Endothelial cell (in vitro differentiated cells): ENCODE data around the gene UGT2B15. TPM values are rescaled to one million over a fixed set of nuclear protein-coding genes. Genes with fewer than 3 reads are reported as not detected.
"Not testable (repeated sequence)": the region's sequence is repeated elsewhere in the genome, so short reads cannot be mapped to it uniquely, and the experiment has no call there.

ENCODE experiments used
- DNase-seq: peaks from one replicate; pipeline ENCODE4 v3.0.0; 2021; ENCODE audit warnings: low spot score
- H3K27ac Mint-ChIP-seq: one replicate; pipeline ENCODE4 v1.8.0; 2021; ENCODE audit warnings: mixed read lengths, inconsistent platforms; ENCODE audit not compliant: unreplicated experiment
- H3K27me3 Mint-ChIP-seq: one replicate; pipeline ENCODE4 v1.8.0; 2021; ENCODE audit warnings: mild to moderate bottlenecking, moderate library complexity, mixed read lengths, inconsistent platforms; ENCODE audit not compliant: unreplicated experiment
- H3K36me3 Mint-ChIP-seq: one replicate; pipeline ENCODE4 v1.8.0; 2021; ENCODE audit warnings: mild to moderate bottlenecking, low read depth, mixed read lengths, inconsistent platforms; ENCODE audit not compliant: unreplicated experiment
- H3K4me1 Mint-ChIP-seq: one replicate; pipeline ENCODE4 v1.8.0; 2021; ENCODE audit warnings: mild to moderate bottlenecking, mixed read lengths, inconsistent platforms; ENCODE audit not compliant: unreplicated experiment
- H3K4me3 Mint-ChIP-seq: one replicate; pipeline ENCODE4 v1.8.0; 2021; ENCODE audit warnings: mild to moderate bottlenecking, mixed read lengths, inconsistent platforms; ENCODE audit not compliant: unreplicated experiment
- H3K9me3 Mint-ChIP-seq: one replicate; pipeline ENCODE4 v1.8.0; 2021; ENCODE audit warnings: mixed read lengths, inconsistent platforms; ENCODE audit not compliant: unreplicated experiment
- total RNA-seq: library from RNA; stranded (reverse); fragmentation: NEBNext Ultra II Directional; extraction: Animal tissue kit (Norgen Biotek cat#: 25700); gene quantifications from one replicate; pipeline ENCODE4 v1.2.1, GENCODE V29; 2021; ENCODE audit not compliant: unreplicated experiment
- TF ChIP-seq, protein P1 (sequence below): fragments of 200-600 bp; sonication (generic); IDR thresholded peaks from one replicate; pipeline ENCODE4 v1.5.0; 2021; ENCODE audit warnings: antibody characterized with exemption; ENCODE audit not compliant: unreplicated experiment

Gene UGT2B15
- total RNA-seq, 1 donor from 2014 or later = not detected

DNA sequence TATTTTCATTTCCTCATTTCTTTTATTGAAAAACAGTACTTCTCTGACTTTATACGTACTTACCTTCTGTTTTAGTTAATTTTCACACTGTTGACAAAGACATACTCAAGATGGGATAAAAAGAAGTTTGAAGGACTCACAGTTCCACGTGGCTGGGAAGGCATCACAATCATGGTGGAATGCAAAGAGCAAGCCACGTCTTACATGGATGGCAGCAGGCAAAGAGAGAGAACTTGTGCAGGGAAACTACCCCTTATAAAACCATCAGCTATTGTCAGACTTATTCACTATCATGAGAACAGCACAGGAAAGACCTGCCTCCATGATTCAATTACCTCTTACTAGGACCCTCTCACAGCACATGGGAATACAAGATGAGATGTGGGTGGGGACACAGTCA, 20.7 kb upstream of the UGT2B15 start:
- H3K9me3 Mint-ChIP-seq = no peaks in the 10 kb centered on the region
- no peaks in the 10 kb centered on the region for H3K36me3 Mint-ChIP-seq

DNA sequence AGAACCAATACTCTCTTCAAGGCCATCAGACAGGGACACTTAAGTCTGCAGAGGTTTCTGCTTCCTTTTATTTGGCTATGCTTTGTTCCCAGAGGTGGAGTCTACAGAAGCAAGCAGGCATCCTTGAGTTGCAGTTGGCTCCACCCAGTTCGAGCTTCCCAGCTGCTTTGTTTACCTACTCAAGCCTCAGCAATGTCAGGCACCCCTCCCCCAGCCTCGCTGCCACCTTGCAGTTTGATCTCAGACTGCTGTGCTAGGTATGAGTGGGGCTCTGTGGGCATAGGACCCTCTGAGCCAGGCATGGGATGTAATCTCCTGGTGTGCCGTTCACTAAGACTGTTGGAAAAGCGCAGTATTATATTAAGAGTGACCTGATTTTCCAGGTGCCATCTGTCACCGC, 12.6 kb upstream of the UGT2B15 start:
- H3K27ac Mint-ChIP-seq = no peak overlapping the region
- H3K27me3 Mint-ChIP-seq = peaks cover 2% of the 10 kb centered on the region
- DNase-seq = no peak
- peaks cover 11% of the 10 kb centered on the region for H3K9me3 Mint-ChIP-seq
- peaks cover 4% of the 10 kb centered on the region for H3K36me3 Mint-ChIP-seq
- TF ChIP-seq, protein P1, sequence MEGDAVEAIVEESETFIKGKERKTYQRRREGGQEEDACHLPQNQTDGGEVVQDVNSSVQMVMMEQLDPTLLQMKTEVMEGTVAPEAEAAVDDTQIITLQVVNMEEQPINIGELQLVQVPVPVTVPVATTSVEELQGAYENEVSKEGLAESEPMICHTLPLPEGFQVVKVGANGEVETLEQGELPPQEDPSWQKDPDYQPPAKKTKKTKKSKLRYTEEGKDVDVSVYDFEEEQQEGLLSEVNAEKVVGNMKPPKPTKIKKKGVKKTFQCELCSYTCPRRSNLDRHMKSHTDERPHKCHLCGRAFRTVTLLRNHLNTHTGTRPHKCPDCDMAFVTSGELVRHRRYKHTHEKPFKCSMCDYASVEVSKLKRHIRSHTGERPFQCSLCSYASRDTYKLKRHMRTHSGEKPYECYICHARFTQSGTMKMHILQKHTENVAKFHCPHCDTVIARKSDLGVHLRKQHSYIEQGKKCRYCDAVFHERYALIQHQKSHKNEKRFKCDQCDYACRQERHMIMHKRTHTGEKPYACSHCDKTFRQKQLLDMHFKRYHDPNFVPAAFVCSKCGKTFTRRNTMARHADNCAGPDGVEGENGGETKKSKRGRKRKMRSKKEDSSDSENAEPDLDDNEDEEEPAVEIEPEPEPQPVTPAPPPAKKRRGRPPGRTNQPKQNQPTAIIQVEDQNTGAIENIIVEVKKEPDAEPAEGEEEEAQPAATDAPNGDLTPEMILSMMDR = no peak
- H3K4me3 Mint-ChIP-seq = no peak overlapping the region
- no peaks in the 10 kb centered on the region for H3K4me1 Mint-ChIP-seq

More for the DNA sequence above, 20.7 kb upstream of the UGT2B15 start:
- H3K4me3 Mint-ChIP-seq = no peak overlapping the region
- peaks cover 4% of the 10 kb centered on the region for H3K4me1 Mint-ChIP-seq
- no peak overlapping the region for H3K27ac Mint-ChIP-seq
- DNase-seq = no peak
- TF ChIP-seq, protein P1 = no peak
- no peaks in the 10 kb centered on the region for H3K27me3 Mint-ChIP-seq

DNA sequence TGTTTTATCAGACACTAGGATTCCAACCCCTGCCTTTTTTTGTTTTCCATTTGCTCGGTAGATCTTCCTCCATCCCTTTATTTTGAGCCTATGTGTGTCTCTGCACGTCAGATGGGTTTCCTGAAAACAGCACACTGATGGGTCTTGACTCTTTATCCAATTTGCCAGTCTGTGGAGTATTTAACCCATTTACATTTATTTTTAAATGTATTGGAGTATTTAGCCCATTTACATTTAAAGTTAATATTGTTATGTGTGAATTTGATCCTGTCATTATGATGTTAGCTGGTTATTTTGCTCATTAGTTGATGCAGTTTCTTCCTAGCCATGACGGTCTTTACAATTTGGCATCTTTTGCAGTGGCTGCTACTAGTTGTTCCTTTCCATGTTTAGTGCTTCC, 10.8 kb upstream of the UGT2B15 start:
- not testable (repeated sequence) for H3K36me3 Mint-ChIP-seq, H3K27ac Mint-ChIP-seq, H3K27me3 Mint-ChIP-seq, H3K4me3 Mint-ChIP-seq, H3K4me1 Mint-ChIP-seq, DNase-seq
- H3K9me3 Mint-ChIP-seq = peaks cover 11% of the 10 kb centered on the region

DNA sequence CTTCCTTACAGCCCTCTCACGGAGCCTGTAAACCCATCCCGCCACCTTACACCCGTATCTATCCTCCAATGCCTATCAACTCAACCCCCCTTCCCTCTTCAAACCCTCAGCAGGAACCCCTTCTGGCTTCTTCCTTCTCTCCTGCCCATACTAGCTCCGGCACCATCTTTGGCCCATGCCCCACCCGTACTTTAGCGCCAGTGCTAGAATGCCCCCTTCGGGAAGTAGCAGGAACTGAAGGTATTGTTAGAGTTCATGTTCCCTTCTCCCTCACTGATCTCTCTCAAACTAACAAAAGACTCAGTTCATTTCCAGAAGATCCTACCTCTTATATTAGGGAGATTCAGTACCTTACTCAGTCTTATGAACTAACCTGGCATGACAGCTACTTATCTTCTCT, 2.7 kb upstream of the UGT2B15 start:
- TF ChIP-seq, protein P1 = no peak
- H3K4me3 Mint-ChIP-seq = no peak overlapping the region
- no peaks in the 10 kb centered on the region for H3K4me1 Mint-ChIP-seq
- H3K27me3 Mint-ChIP-seq = peaks cover 1% of the 10 kb centered on the region
- no peaks in the 10 kb centered on the region for H3K9me3 Mint-ChIP-seq
- no peak for DNase-seq
- H3K27ac Mint-ChIP-seq = no peak overlapping the region
- no peaks in the 10 kb centered on the region for H3K36me3 Mint-ChIP-seq

DNA sequence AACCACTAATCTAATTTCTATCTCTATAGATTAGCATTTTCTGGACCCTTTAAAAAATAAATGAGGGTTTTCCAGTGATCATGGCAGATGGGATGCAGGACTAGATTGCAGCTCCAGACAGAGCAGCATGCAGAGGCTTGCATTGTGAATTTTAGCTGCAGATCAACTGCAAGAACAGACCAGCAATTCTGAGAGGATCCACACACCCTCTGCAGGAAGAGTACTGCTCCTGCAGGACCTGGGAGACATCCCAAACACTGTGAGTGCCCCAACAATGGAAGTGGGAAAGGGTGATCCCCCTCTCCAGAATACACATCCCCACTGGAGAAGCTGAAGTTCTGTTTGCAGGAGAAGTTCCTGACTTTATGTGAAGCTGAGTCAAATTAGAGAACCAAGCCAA, 765 bp upstream of the UGT2B15 start:
- H3K4me1 Mint-ChIP-seq, H3K4me3 Mint-ChIP-seq, H3K36me3 Mint-ChIP-seq, H3K27me3 Mint-ChIP-seq, DNase-seq, H3K27ac Mint-ChIP-seq, H3K9me3 Mint-ChIP-seq: not testable (repeated sequence)

DNA sequence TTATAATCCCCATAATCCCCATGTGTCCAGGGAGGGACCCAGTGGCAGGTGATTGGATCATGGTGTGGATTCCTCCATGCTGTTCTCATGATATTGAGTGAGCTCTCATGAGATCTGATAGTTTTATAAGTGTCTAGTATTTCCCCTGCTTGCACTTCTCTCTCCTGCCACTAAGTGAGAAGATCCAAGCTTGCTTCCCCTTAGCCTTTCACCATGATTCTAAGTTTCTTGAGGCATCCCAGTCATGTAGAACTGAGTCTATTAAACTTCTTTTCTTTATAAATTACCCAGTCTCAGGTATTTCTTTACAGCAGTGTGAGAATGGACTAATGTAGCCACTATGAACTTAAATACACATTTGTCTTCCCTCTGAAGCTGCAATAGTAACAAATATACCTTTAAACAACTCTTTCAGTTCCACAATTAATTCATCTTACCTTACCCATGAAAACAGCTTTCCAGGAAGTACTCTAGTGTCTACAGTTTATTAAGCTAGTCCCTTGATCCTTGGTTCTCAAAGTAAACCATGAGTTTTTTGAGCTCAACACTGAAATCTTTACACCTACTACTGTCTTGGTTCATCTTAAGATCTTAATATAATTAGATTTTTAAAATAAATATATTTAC, 1.8 kb downstream of the UGT2B15 start:
- H3K4me1 Mint-ChIP-seq, H3K36me3 Mint-ChIP-seq, H3K27ac Mint-ChIP-seq, H3K27me3 Mint-ChIP-seq, DNase-seq, H3K4me3 Mint-ChIP-seq, H3K9me3 Mint-ChIP-seq: not testable (repeated sequence)

DNA sequence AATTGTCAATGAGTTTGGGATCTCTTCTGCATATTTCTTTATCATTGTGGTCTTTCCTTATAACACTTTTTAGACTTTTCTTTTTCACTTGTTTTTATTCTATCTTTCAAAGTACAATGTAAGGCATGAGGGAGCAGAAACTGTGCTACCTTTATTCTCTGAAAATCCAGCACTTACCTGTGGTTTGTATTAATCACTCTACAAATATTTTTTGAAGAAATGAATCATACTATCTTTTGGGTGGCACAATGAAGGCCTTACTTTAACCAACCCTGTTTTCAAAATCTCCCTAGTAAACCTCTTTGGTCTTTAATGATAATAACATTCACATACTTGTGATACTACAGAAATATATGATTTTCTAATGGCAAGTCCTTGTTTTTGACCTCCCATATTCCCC, 2.9 kb downstream of the UGT2B15 start:
- not testable (repeated sequence) for H3K9me3 Mint-ChIP-seq, H3K27me3 Mint-ChIP-seq, H3K4me3 Mint-ChIP-seq, H3K27ac Mint-ChIP-seq, H3K36me3 Mint-ChIP-seq, H3K4me1 Mint-ChIP-seq, DNase-seq

DNA sequence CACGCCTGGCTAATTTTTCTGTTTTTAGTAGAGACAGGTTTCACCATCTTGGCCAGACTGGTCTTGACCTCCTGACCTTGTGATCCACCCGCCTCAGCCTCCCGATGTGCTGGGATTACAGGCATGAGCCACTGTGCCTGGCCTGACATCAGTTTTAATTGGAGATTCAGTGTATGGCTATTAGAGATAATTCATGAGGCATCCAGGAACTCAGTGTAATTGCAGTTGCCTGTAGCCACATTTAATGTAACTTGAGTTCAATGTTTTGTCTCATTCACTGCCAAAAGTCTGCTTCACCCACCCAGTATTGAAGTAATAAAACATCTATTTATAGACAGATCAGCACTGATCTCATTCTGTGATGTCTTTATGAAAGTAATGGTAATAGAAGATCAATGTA, 5.7 kb downstream of the UGT2B15 start:
- H3K36me3 Mint-ChIP-seq, H3K27ac Mint-ChIP-seq, H3K4me1 Mint-ChIP-seq, DNase-seq, H3K9me3 Mint-ChIP-seq, H3K4me3 Mint-ChIP-seq, H3K27me3 Mint-ChIP-seq: not testable (repeated sequence)

DNA sequence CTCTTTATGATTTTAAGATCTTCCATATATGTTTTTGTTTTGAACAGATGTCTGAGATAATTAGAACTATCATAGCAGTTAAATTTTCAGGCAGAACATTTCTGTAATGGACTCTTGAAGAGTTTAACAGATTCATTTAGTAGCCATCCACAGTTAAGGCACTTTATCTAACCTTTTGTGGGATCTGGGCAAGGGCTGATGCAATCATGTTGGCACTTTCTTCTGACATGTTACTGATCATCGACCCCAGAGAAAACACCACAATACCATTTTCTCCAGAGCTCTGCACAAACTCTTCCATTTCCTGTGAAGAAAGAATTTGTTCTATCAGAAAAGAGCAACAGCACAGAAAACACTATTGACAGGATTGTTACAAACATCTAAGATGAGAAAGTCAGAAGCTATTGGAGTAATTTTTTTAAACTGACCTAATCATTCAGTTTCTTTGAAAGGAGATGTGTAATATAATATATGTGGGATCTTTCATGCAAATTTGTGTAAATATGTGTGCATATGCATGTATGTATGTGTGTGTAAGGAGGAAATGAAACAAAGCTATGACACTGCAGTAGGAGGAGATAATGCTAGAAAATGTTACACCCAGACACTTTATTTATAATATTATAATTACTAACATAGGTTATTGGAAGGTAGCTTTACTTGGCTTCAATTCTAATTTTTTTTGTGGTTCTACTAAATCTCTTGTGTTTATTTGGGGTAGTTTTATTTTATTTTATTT, 7.4 kb downstream of the UGT2B15 start:
- H3K4me3 Mint-ChIP-seq, H3K9me3 Mint-ChIP-seq, H3K27ac Mint-ChIP-seq, H3K36me3 Mint-ChIP-seq, H3K4me1 Mint-ChIP-seq, DNase-seq, H3K27me3 Mint-ChIP-seq: not testable (repeated sequence)
